Measurements from ENCODE around the gene PDYN.

Gene PDYN

GRCh38 chr20:1928782-1929181, 65.1 kb downstream of the PDYN start:
- no peaks in the 10 kb centered on the region for H3K9me3 ChIP-seq (ENCODE audit: insufficient read depth, low read depth, low read length)
- H3K36me3 ChIP-seq (ENCODE audit: insufficient read depth, low read depth, low read length) = no peaks in the 10 kb centered on the region
- no peaks in the 10 kb centered on the region for H3K27me3 ChIP-seq (ENCODE audit: insufficient read depth, low read length)
- no peak overlapping the region for H3K9ac ChIP-seq (ENCODE audit: low read depth, low read length)
- H3K27ac ChIP-seq (ENCODE audit: low read length) = no peak overlapping the region
- H3K4me1 ChIP-seq (ENCODE audit: insufficient read depth, low read length) = 0 out of 2 replicates have a peak, but pooled peaks cover 3% of the 10 kb centered on the region
- H3K4me3 ChIP-seq (ENCODE audit: low read length) = no peak overlapping the region

Data from iPS-20b (cell line).